ENCODE data around the gene CEP70. TPM values are rescaled to one million over a fixed set of nuclear protein-coding genes. Genes with fewer than 3 reads are reported as not detected.

Gene CEP70
- 56.3 and 60.1 TPM in 2 replicates for total RNA-seq

DNA sequence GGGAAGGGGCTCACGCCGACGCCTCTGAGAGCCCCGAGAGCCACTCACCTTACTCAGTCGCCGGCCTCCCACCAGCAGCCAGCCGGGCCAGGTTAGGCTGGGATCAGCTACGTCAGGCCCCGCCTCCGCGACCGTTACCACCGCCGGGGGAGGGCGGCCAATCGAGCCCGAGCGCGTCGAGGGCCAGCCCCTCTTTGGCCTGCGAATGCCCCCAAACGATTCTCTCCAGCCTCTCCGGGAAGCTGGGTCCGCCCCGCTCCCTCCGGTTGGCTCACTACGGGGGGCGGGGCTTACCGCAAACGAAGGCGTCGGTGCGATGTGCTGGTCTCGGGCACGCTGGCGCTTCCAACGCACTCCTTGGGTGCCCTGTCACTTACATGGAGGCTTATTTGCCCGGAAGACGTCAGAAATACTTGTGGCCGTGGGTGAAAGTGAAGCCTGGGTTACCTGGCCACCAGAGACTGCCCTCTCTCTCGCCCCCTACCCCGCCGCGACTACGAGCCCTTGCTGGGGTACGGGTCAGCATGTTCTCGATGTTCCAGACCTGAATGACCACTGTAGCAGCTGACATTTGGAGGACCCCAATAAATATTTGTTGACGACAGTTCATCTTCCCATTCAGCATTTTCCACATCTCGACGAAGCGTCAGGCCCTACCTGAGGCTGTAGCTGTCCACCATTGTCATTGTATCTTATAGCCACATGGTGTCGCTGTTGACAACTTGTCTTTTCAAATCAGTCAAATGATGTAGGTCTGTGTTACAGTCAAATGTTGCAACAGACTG, at the start of gene CEP70:
Gene CEP70, minus strand, starts transcription at position 111 of the 785 bp plus-strand sequence. CDS start 21,333 bp downstream, outside the sequence.

DNA sequence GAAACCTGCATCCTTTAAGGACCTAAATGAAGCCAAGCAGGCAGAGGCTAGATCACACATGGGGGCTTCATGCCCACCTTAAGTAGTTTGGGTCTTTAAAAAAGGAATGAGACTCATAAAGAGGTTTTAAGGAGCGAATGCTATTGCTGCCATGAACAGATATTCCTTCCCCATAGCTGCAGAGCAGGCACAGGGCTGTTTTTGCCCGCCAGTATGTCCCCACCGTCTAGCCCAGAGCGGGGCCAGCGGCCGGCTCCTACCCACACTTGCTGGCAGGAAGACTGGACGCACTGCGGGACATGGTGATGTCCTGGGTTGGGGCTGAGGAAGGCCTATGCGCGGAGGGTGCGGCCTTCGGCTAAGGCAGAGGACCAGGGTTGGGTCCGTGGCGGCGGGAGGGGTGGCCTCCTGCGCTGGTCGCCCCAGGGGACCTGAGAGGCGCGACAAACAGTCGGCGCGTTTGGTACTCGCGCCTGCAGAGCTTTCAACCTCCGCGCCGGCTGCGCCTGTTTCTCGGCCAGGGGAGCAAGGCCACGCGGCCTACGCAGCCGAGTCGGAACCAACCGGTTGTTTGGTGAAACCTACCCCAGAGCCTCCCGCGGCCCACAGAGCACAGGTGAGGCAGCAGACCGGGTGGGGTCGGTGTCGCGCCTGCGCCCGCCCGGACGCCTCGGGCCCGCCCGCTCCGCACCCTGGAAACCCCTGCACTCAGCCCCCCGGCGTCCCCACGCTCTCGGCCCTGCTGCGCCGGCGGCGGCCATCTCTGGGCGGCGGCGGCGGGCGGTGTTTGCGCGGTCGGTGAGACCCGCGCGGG, 14.5 kb upstream of the CEP70 start, which contains the start of gene FAIM:
Gene FAIM, plus strand, starts transcription at position 450 of the 814 bp plus-strand sequence. CDS start 10,956 bp downstream, outside the sequence.

Other genes starting within 250 kb of the CEP70 start
- gene MRAS, start 245.7 kb downstream of the CEP70 start, total RNA-seq = 39.2 and 73.6 TPM in 2 replicates
- gene ESYT3, start 159.6 kb downstream of the CEP70 start, total RNA-seq = 4.5 and 6.5 TPM in 2 replicates
- 10.6 and 15.7 TPM in 2 replicates for gene FAIM, start 14.5 kb upstream of the CEP70 start, total RNA-seq
- 14.4 and 15.5 TPM in 2 replicates for gene PIK3CB, start 240.7 kb upstream of the CEP70 start, total RNA-seq